Measurements from ENCODE around the gene CENPU. TPM values are rescaled to one million over a fixed set of nuclear protein-coding genes. Genes with fewer than 3 reads are reported as not detected.

Gene CENPU, protein sequence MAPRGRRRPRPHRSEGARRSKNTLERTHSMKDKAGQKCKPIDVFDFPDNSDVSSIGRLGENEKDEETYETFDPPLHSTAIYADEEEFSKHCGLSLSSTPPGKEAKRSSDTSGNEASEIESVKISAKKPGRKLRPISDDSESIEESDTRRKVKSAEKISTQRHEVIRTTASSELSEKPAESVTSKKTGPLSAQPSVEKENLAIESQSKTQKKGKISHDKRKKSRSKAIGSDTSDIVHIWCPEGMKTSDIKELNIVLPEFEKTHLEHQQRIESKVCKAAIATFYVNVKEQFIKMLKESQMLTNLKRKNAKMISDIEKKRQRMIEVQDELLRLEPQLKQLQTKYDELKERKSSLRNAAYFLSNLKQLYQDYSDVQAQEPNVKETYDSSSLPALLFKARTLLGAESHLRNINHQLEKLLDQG
- total RNA-seq: 10.1 TPM

DNA sequence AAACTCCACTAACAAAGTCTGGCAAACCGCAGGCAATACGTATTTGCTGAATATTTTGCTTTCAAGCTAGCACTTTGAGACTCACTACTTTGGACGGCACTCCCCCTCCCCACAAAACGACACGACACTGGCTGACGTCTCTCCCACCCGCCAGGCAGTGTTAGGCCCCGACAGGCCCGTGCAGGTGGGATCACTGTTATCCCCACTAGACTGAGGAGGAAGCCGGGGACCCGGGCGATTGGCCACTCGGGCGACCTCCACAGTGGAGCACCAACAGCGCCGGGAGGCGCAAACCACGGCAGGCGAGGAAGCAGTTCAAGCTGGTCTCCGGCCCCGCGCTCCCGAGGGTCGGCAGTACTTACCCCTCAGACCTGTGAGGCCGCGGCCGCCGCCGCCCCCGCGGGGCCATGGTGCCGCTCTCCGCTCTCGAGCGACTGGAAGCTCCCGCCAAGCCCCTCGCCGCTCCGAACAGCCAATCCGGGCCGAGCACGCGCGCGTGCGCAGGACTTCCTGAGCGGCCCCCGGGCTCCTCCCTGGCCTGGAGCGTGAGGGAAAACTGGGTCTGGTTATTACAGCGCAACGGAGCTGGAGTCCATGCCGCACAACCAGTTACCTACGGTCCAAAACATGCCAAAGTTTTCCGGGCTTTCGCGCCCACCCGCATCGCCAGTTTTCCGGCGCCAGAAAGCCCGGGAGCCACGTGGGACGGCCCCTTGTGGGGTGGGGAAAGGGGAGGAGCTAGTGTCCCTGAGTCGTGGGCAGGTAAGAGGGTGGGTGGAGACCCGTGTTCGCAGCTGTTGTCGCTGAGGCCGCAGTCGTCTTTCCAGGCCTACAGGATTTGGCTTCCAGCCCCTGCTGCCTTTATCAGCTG is at the start of gene CENPU:
CENPU (minus strand) TSS at position 443 of the 871 bp plus-strand sequence; CDS start at position 409, 34 bp downstream.

DNA sequence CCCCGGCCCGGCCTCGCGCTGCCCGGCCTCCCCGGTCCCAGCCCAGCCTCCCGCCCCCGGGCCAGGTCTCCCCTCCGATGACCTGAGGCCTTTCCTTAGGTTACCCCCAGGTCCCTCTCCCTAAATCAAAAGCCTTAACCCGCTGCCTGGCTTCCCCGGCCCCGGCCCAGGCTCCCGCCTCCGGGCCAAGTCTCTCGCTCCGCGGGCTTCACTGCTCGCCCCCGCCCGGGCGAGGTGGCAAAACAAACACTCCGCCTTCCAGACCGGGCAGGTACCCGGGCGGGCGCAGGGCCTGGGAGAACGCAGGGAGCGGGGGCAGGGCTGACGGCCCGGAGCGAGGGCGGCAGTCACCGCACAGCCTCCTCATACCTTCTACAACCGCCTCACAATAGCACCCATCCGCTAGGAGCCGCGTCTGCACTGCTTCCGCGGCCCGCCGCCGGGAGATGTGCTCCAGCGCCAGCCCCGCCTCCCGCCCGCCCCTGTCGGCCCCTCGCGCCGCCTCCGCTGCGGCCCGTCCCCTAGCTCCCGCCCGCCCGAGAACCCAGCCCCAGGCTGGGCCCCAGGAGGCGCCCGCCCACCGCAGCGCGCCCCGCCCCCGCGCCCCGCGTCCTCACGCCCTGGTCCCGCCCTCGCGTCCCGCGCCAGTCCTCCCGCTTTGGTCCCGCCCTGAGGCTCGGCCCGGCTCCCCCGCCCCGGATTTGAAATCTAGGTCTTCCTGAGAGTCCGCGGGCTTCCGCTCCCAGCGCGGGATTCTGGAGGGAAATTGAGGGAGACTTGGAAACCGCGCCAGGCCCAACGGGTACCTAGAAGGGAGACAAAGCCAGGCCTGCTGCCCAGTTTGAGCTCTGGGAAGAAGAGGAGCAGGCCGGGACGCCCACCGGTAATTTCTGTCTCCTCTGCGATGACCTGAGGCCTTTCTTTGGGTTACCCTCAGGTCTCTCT is 84.6 kb downstream of the CENPU start, which contains the start of the genes CASP3 and PRIMPOL:
CASP3 (minus strand) TSS at position 422 of the 945 bp plus-strand sequence. CDS start 10,994 bp downstream, outside the sequence.
PRIMPOL (plus strand) TSS at position 713 of the 945 bp plus-strand sequence. CDS start 7,403 bp downstream, outside the sequence.

Other genes with a start within 250 kb of the CENPU start
- 70.8 TPM for gene CASP3, start 84.6 kb downstream of the CENPU start, total RNA-seq
- 31.8 TPM for gene PRIMPOL, start 84.4 kb downstream of the CENPU start, total RNA-seq
- gene ACSL1, start 91.9 kb upstream of the CENPU start, total RNA-seq: 34.1 TPM

All from diencephalon (tissue), 1 donor.